DMS153 treated with DMSO at 0.1 percent for 48 hours (cell line): ENCODE results near the gene C12orf50.
"Not testable (repeated sequence)": the region's sequence is repeated elsewhere in the genome, so short reads cannot be mapped to it uniquely, and the experiment has no call there.

Source experiments
- DNase-seq: peaks from one replicate; lab custom pipeline; 2025; ENCODE audit not compliant: unreplicated experiment; lab: John Stamatoyannopoulos, UW

C12orf50 gene

DNA sequence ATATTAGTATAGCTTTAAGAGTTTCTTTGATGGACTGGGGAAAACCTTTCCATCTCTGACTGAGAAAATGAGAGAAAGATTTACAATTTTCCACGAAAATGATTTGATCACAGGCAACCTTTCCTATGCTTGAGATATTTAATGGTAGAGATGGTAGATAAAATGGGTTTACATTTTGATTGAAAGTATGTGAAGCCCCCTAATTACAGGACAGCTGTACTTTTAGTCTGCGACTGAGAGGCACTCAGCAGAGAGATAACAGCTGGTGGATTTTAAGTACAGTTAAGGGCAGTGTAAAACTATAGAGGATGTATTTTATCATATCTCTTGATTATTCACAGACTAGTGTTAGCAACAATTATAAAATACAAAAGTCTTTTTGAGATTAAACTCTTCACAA lies 40.7 kb downstream of the C12orf50 start:
- no peak for DNase-seq

DNA sequence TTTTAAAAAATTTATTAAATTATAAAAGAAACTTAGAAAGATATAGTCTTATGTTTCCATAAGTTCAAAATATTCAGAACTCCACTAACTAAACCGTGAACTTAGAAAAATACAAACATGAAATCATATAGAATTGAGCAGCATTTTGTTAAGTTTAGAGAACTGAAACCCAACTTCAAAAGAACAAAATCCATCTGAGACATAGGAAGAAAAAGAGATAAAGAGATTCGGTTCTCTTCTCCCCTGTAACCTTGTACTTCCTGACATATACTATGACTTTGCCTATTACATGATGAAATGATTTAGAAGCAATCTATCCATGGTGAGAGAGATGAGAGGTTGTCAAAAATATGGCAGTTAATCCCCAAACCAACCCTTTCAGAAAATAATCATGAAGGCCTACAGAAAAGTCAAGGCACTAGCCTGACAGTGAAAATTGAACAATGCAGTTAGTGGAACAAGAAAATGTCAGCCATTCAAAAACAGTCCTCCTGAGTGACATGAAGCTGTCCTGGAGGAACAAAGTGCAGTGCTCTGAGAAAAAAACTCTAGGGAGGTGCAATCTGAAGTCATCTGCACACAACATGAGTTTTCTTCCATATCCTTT lies 44.0 kb downstream of the C12orf50 start:
- no peak for DNase-seq

DNA sequence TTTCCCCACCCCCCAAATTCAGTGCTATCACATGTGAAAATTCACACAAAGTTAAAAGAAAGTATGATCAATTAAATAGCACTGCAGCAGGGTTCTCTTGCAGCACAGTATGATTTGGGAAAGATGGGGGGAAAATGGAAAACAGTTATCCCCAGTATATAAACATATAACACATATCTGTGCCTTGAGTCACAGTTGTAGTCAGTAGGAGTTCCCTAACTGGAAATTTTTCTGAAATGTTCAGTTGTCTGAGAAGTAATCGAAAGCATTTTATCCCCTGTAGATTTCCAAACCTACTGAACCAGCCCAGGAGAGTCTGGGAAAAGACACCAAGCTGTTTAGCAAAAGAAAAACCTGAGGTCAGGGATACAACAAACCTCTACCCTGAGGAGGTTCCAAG lies 47.0 kb downstream of the C12orf50 start:
- no peak for DNase-seq

DNA sequence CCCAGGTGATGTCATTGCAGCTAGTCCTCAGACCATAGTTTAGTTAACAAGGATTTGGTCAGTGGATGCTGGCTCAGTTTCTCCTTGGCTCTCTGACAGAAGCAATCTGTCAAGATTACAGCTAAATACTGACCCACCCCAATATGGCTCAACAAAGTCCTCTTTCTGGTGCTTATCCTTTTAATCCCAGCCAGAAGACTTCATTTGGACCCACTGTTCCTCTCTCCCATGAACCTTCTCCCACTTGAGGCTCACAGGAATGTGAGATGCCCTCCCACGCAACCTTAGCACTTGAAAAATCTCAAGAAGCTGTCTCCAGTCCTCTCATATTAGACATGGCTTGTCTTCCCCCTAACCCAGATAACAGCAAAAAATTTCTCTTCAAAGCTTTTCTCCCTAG lies 47.7 kb downstream of the C12orf50 start:
- no peak for DNase-seq

DNA sequence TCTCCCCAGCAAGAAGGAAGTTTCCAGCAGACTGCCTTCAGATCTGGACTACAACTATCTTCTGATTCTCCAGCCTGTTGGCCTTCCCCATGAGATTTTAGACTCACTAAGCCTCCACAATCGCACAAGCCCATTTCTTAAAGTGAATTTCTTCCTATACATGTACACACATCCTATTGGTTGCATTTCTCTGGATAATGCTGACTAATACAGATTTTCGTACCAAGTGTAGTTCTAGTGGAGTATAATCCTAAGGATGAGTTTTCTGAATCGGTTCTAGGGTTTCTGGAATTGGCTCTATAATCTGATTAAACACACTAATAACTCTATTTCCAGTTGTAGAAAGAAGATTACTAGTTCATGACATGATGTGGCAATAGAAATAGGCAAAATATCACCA lies 53.3 kb downstream of the C12orf50 start:
- DNase-seq, result no peak

DNA sequence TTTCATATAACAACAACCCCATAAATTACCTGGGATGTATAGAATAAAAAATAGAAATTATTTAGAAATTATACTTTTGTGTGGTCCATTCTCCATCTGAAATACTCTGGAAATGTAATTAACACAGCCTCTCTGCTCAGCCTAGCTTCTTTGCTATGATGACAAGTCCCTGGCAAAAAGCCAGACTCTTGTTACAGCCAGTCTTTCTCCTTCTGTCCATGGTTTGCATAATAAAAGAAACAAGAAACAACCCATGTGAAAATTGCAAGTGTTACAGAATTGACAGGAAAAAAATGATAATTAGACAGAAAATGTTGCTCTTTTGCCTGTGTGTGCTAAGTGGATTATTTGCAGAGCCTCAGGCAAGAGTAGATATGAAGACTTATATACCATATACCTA lies 61.3 kb downstream of the C12orf50 start:
- DNase-seq, result no peak

DNA sequence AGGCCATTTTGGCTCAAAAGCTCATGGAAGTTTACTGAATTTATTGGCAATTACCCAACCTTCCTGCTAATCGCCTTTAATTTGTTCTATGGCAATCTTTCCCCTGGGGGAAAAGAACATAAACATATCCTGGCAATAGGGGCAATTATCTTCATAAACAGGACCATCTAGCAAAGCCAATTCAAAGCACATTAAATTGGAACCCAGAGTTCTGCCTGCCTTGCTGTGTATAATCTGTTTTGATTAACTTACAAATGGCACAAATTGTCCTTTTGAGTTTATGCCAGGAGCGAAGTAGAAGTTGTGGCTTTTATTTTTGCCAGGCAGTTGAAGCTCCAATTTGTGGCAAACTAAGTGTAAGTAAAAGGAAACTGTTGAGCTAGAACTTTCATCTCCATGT lies 68.6 kb downstream of the C12orf50 start:
- no peak for DNase-seq

DNA sequence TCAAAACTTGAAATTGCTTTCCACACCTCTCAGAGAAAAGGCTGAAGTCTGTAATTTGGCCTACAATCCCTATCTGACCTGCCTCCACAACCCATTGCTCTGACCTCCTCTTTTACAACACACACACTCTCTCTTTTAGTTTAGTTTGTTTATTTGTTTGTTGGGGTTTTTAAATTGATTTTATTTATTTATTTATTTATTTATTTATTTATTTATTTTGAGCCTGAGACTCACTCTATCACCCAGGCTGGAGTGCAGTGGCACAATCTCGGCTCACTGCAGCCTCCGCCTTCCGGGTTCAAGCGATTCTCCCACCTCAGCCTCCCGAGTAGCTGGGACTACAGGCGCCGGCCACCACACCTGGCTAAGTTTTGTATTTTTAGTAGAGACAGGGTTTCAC lies 75.2 kb downstream of the C12orf50 start:
- DNase-seq, result not testable (repeated sequence)

DNA sequence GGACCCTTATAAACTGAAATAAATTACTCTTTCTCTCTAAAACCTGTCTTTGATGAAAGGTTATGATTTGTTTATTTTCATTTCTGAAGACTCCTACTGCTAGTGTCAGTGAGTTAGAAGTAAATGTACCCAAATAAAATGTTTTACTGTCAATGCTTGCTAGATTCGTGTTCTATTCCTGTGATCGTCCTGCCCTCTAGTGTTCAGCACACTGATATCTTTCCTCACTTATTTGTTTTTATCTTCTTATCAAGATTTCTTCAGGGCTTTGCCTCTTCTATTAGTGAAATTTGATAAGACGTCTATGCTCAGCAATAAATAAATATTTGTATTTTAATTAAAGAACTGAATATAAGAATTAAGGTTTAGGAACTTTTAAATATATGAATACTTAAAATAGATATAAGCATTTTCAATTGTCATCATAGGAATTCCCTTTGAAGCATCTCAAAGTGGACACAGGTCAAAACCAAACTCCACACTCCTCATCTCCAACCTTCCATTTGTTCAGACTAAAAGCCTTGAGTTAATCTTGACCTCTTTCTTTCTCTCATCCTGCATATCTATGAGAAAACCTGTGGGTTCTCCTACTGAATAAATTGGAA lies 75.8 kb downstream of the C12orf50 start:
- DNase-seq, result peak; percentile 32

DNA sequence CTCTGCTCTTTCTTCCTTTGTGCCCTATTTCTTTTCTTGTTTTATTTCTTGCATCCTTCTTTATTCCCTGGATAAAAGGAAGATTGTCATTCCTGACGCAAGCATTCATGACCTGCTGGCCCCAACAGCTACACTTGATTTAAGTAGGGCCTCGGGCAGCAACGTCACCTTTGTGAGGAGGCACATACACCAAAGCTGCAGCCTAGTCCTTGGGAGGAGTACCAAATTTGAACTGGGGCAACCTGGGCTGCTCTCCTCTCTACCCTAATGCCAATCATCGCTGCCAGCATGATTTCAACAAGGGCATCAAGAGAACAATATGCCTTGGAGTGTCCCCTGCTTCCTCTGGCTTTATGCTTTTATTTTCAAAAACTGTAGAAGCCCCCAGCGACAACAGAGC lies 76.4 kb downstream of the C12orf50 start:
- no peak for DNase-seq

DNA sequence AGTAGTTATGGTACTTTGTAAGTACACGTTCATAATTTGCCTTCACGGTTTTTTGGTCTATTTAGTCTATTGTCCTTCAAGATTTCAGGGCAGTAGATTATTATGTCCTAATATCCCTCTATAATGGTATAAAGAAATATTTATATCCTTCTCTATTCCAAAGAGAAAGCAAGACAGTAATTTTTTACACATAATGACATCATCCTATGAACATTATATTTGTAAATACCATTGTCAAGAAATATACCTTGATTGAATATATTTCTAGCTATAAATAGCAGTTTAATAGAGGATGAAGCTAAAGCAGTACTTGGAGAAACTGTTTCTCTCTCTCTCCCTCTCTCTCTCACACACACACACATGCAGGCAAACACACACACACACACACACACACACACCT lies 77.0 kb downstream of the C12orf50 start:
- no peak for DNase-seq

DNA sequence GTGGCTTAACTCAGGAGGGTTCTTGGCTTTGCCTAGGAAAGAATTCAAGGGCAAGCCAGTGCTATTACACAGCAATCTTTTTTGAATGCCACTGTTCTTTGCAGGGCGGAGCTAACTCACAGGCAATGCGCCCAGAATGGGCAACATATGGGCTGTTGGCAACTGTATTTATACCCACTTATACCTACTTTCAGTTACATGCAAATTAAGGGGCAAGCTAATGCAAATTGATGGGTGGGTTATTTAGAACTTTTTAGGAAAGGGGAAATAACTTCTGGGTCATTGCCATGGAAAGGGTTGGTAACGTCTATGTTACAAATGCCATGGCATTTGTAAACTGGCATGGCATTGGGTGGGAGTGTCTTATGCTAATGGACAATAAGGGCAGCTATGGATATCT lies 85.4 kb downstream of the C12orf50 start:
- no peak for DNase-seq

DNA sequence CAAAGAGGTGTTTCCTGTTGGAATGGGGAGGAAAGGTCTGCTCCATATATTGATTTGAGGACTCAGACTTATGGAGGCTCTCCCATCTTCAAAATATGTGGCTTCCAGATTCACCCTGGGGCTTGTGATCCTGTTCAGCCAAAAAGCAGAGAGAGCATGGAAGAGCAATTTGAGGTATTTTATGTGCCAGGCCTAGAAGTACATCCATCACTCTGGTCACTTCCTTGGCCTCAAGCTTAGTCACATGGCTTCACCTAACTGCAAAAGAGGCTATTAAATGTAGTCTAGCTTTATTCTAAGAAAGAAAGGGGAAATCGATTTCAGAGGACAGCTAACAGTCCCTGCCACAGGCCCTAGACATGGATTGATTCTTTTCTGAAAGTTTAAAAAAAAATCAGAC lies 86.2 kb downstream of the C12orf50 start:
- no peak for DNase-seq

DNA sequence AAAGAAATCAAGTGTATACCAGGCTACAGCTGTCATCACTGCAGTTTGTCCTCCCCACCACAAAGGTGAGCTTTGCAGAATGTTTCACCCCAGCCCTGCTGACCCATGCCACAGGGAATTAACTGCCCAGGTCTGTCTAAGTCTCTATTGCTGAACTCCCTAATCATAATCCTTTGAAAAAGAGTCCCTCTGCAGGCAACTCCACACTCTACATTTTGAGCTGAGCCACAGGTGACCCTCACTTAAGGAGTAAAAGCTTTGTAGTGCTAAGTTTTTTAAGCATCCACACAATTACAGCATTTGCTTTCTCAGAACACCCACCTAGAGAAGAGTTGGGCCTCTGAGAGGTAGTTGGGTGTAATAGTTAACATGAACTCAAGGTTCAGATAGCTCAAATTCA lies 90.0 kb downstream of the C12orf50 start:
- DNase-seq, result no peak

DNA sequence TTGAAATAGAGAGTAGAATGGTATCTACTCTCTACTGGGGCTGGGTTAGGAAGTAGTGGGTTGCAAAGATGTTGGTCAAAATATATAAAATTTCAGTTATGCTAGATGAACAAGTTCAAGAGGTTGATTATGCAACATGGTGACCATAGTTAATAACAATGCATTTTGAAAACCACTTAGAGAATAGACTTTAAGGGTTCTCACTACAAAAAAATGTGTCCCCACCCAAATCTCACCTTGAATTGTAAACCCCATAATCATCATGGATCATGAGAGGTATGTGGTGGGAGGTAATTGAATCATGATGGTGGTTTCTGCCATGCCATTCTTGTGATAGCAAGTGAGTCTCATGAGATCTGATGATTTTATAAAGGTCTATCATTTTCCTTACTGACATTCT lies 94.0 kb downstream of the C12orf50 start:
- DNase-seq, result no peak

DNA sequence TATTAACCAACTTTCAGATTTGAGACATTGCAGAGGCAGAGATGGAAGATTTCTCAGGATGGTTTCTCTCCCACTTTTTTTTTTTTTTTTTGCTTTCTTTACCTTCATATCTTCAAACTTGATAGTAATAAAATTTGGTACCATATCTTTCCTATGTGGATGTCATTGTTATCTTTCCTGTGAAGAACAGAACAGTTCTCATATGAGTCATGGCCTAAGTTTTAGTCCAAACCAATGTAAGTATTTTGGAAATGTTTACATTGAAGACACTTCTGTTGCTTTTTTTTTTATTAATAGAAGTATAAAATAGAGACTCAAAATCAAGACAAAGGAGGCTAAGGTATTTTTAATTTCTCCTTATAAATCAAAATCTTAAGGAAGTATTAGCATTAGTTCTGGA lies 95.2 kb downstream of the C12orf50 start:
- DNase-seq, result no peak

DNA sequence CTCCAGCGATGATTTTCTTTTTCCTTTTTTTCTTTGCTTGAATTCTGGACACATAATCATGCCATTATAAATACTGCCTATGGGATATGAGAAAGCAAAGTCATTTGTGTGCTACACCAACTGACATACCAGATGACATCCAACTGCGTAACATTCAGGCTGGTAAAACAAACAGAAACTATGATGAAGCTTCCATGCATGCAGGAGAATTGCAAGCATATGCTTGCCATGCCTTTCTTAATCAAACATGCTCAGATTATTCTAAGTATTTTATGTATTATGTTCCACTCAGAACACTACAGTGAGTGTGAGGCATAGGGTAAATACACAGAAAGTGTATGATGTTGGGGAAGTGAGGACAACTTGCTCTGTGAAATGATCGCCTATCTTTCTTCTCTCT lies 97.4 kb downstream of the C12orf50 start:
- no peak for DNase-seq

DNA sequence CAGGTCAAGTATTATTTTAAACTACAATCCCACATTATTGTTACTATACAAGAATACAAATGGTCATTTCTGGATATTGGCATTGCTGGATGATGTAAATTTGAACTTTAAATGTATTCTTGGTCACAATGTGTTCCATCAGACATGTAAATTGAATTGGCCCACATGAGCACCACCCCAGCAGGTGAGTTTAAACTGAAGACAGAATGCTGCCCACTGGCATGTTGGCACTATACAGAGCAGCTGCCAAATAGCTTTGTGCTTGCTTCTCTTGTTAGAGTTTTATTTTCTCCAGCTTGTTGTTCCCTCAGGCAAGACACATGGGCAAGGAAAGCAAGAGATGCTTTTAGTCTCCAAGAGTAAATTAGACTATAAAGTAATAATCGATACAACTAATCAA lies 98.6 kb downstream of the C12orf50 start:
- DNase-seq, result no peak
